Activated B cell treated with CpG ODN at 0.5 μM for 24 hours (primary cell): ENCODE results near the gene RHOT1. TPM values are rescaled to one million over a fixed set of nuclear protein-coding genes. Genes with fewer than 3 reads are reported as not detected.
A peak's percentile ranks its signal among the peaks of the same experiment; 100 is the strongest.

Experiments
- ATAC-seq: fragments of 200-7000 bp; cut with Tn5 transposase; one replicate; pipeline ENCODE4 v1.10.0; 2021; ENCODE audit warnings: low read depth, mild to moderate bottlenecking, moderate library complexity
- CTCF ChIA-PET: fragments of 350-600 bp; sonication (Branson Sonifier 250); formaldehyde crosslinking; loops from one replicate; lab custom pipeline; 2021; ENCODE audit warnings: antibody characterized with exemption; lab: Charles Lee
- POLR2A ChIA-PET: fragments of 350-600 bp; sonication (Branson Sonifier 250); formaldehyde crosslinking; loops from one replicate; lab custom pipeline; 2021; ENCODE audit warnings: antibody characterized with exemption; lab: Charles Lee
- DNase-seq: peaks from one replicate; pipeline ENCODE4 v3.0.0; 2022
- H3K27ac Mint-ChIP-seq: one replicate; pipeline ENCODE4 v1.8.0; 2020; ENCODE audit warnings: mixed read lengths
- H3K27me3 Mint-ChIP-seq: one replicate; pipeline ENCODE4 v1.8.0; 2021; ENCODE audit warnings: mixed read lengths
- H3K36me3 Mint-ChIP-seq: one replicate; pipeline ENCODE4 v1.8.0; 2021; ENCODE audit warnings: low read depth, mixed read lengths
- H3K4me1 Mint-ChIP-seq: one replicate; pipeline ENCODE4 v1.8.0; 2021; ENCODE audit warnings: mixed read lengths
- H3K4me3 Mint-ChIP-seq: one replicate; pipeline ENCODE4 v1.8.0; 2020; ENCODE audit warnings: mild to moderate bottlenecking, mixed read lengths
- H3K9me3 Mint-ChIP-seq: one replicate; pipeline ENCODE4 v1.8.0; 2020; ENCODE audit warnings: mixed read lengths
- intact Hi-C: fragments of 100-400 bp; cut with micrococcal nuclease; formaldehyde crosslinking; loops from one replicate; pipeline ENCODE4 v1.15.1; 2024
- total RNA-seq: library from RNA; stranded (reverse); gene quantifications from 2 replicates; pipeline ENCODE4 v1.2.3, GENCODE V29; 2022
- TF ChIP-seq, protein P1 (sequence below): fragments of 200-600 bp; IDR thresholded peaks from one replicate; pipeline ENCODE4 v1.8.0; 2022; ENCODE audit warnings: antibody characterized with exemption, mild to moderate bottlenecking

The RHOT1 gene
- total RNA-seq, 1 donor from 2014 or later, result 16.2 TPM

DNA sequence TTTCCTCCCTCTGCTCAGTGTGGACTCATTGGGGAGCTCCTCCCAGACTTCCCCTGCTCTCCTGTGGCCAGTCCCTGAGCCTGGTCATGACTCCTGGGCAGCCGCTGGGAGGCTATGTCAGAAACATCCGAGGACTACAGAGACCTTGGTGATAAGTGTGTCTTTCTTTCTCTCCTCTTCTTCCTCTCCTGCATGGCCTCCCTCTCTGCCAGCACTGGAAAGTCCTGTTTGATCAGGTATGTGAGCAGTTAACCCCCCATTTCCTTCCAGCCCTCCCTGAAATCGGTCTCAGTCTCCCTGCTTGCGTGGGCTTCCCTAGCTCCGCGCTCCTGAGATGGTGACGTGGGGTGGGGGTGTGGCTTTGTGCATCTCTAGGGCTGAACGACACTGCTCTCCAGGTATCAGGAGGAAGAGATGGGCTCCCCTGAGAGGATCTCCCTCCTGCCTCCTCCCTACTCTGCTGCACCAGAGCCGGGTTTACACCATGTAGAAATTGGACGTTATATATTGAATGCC is 125.4 kb downstream of the RHOT1 start:
- ChIA-PET POLR2A (no interaction called here), CTCF (no interaction called here)
- peaks cover 58% of the 10 kb centered on the region for H3K27me3 Mint-ChIP-seq
- no peaks in the 10 kb centered on the region for H3K9me3 Mint-ChIP-seq
- peaks cover 17% of the 10 kb centered on the region for H3K4me1 Mint-ChIP-seq
- ATAC-seq (no peak), DNase-seq (no peak)
- TF ChIP-seq, protein P1, sequence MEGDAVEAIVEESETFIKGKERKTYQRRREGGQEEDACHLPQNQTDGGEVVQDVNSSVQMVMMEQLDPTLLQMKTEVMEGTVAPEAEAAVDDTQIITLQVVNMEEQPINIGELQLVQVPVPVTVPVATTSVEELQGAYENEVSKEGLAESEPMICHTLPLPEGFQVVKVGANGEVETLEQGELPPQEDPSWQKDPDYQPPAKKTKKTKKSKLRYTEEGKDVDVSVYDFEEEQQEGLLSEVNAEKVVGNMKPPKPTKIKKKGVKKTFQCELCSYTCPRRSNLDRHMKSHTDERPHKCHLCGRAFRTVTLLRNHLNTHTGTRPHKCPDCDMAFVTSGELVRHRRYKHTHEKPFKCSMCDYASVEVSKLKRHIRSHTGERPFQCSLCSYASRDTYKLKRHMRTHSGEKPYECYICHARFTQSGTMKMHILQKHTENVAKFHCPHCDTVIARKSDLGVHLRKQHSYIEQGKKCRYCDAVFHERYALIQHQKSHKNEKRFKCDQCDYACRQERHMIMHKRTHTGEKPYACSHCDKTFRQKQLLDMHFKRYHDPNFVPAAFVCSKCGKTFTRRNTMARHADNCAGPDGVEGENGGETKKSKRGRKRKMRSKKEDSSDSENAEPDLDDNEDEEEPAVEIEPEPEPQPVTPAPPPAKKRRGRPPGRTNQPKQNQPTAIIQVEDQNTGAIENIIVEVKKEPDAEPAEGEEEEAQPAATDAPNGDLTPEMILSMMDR, result no peak
- intact Hi-C loops, result loop anchor here (2.0 kb wide), 1 partner anchor 51 kb away; no protein-coding TSS in a partner anchor
- H3K4me3 Mint-ChIP-seq, result peak overlapping the region; percentile 70
- H3K36me3 Mint-ChIP-seq, result no peaks in the 10 kb centered on the region
- peak overlapping the region; percentile 25 for H3K27ac Mint-ChIP-seq

DNA sequence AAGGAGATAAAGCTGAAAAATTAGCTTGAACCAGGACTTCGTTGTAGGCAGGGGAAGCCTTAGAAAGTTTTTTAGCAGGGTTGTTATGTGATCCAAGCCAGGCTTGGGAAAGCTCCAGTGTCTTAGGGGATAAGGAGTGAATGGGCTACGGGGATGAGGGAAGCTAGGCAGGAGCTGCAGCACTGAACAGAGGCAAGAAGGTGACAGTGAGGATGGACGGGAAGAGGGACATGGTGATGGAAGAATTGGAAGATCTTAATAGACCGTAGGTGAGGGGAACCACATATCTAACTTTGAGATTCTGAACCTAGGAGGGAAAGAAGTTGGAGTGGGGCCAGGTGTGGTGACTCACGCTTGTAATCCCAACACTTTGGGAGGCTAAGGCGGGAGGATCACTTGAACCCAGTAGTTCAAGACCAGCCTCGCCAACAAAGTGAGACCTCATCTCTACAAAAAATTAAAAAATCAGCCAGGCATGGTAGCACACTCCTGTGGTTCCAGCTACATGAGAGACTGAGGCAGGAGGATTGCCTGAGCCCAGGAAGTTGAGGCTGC is 126.5 kb downstream of the RHOT1 start:
- no peak for DNase-seq
- Mint-ChIP-seq H3K9me3 (no peaks in the 10 kb centered on the region), H3K36me3 (no peaks in the 10 kb centered on the region), H3K27ac (no peak overlapping the region), H3K4me3 (no peak overlapping the region), H3K27me3 (peaks cover 53% of the 10 kb centered on the region), H3K4me1 (peaks cover 17% of the 10 kb centered on the region)
- ChIA-PET CTCF (no interaction called here), POLR2A (no interaction called here)
- intact Hi-C loops, result no loop called here
- TF ChIP-seq, protein P1, result no peak
- no peak for ATAC-seq

DNA sequence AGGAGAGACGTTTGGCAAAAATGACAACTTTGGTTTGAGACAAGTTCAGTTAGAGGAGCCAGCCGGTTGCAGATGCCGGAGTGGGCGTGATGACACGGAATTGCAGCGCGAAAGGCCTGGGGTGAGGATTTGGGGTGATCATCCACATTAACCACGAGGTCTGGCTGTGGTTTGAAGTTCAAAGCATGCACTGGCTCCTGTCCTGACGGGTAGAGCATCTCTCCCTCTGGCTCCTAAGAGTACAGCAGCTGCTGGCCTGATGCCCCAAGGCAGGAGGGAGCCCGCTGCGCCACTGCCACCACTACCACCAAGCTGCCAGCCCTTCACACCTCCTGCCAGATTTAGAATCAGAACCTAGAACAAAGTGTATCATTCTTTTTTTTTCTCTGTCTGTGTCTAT is 127.1 kb downstream of the RHOT1 start:
- H3K4me1 Mint-ChIP-seq, result peaks cover 17% of the 10 kb centered on the region
- intact Hi-C loops, result no loop called here
- H3K27me3 Mint-ChIP-seq, result peaks cover 53% of the 10 kb centered on the region
- H3K36me3 Mint-ChIP-seq, result no peaks in the 10 kb centered on the region
- no peak overlapping the region for H3K4me3 Mint-ChIP-seq
- H3K27ac Mint-ChIP-seq, result no peak overlapping the region
- DNase-seq, result no peak
- ChIA-PET POLR2A (no interaction called here), CTCF (no interaction called here)
- TF ChIP-seq, protein P1, result no peak
- no peaks in the 10 kb centered on the region for H3K9me3 Mint-ChIP-seq
- no peak for ATAC-seq

DNA sequence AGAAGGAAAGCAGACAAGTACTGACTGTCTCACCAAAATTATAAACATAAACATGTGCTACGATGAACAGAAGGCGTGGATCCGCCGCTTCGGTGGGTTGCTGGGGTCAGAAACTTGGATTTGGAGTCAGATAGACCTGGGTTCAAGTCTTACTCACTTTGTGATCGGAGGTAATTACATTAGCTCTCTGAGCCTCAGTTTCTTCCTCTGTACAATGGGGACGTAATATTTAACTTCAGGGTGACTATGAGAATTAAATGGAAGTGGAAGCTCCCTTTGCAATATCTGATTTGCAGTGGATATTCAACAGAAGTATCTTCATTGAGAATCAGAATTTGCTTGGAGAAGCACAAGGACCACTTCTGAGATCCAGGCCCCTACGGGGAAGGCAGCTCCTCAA is 129.5 kb downstream of the RHOT1 start:
- TF ChIP-seq, protein P1, result no peak
- CTCF ChIA-PET, result interaction anchor here (1.4 kb wide), 1 partner anchor 16 kb away, joined by 3 read pairs; no protein-coding TSS in a partner anchor
- H3K27ac Mint-ChIP-seq, result no peak overlapping the region
- DNase-seq (no peak), ATAC-seq (no peak)
- POLR2A ChIA-PET, result no interaction called here
- no peaks in the 10 kb centered on the region for H3K9me3 Mint-ChIP-seq
- H3K27me3 Mint-ChIP-seq, result peaks cover 50% of the 10 kb centered on the region
- intact Hi-C loops, result no loop called here
- peaks cover 24% of the 10 kb centered on the region for H3K4me1 Mint-ChIP-seq
- H3K4me3 Mint-ChIP-seq, result no peak overlapping the region
- no peaks in the 10 kb centered on the region for H3K36me3 Mint-ChIP-seq

DNA sequence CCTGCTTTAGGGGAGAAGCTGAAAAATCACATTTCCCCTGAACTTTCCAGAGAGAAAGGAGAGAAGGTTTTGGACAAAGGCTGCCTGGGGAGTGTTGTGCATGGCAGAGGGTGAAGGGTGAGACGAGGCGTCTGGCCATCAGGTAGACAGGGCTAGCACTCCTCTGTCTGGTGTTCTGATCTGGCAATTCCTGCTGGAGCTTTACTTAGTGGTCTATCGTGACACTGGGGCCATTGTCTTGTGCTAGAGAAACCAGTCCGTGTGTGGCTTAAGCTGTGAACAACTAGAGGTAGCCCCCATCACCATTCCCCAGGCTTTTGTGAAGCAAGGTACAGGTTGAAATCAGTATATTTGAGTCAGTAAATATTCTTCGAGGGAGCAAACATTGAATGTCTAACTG is 131.8 kb downstream of the RHOT1 start:
- ATAC-seq (no peak), DNase-seq (no peak)
- ChIA-PET CTCF (no interaction called here), POLR2A (no interaction called here)
- Mint-ChIP-seq H3K27ac (no peak overlapping the region), H3K36me3 (no peaks in the 10 kb centered on the region), H3K4me1 (peaks cover 10% of the 10 kb centered on the region), H3K27me3 (peaks cover 36% of the 10 kb centered on the region), H3K4me3 (no peak overlapping the region), H3K9me3 (no peaks in the 10 kb centered on the region)
- intact Hi-C loops, result no loop called here
- TF ChIP-seq, protein P1, result no peak
